Superior temporal gyrus (tissue), 1 donor: ENCODE measurements around the gene SEMA4C.

ENCODE experiments used
- DNase-seq: peaks from one replicate; pipeline ENCODE4 v3.0.0-alpha.2; 2016; ENCODE audit errors: extremely low spot score

The SEMA4C gene, protein sequence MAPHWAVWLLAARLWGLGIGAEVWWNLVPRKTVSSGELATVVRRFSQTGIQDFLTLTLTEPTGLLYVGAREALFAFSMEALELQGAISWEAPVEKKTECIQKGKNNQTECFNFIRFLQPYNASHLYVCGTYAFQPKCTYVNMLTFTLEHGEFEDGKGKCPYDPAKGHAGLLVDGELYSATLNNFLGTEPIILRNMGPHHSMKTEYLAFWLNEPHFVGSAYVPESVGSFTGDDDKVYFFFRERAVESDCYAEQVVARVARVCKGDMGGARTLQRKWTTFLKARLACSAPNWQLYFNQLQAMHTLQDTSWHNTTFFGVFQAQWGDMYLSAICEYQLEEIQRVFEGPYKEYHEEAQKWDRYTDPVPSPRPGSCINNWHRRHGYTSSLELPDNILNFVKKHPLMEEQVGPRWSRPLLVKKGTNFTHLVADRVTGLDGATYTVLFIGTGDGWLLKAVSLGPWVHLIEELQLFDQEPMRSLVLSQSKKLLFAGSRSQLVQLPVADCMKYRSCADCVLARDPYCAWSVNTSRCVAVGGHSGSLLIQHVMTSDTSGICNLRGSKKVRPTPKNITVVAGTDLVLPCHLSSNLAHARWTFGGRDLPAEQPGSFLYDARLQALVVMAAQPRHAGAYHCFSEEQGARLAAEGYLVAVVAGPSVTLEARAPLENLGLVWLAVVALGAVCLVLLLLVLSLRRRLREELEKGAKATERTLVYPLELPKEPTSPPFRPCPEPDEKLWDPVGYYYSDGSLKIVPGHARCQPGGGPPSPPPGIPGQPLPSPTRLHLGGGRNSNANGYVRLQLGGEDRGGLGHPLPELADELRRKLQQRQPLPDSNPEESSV

GRCh38 chr2:96869822-96870625, at the start of gene SEMA4C:
TSS of gene SEMA4C (minus strand) at chr2:96870080. CDS start at chr2:96867886, 2,194 bp downstream.
- DNase-seq: peak; percentile 73

DNA sequence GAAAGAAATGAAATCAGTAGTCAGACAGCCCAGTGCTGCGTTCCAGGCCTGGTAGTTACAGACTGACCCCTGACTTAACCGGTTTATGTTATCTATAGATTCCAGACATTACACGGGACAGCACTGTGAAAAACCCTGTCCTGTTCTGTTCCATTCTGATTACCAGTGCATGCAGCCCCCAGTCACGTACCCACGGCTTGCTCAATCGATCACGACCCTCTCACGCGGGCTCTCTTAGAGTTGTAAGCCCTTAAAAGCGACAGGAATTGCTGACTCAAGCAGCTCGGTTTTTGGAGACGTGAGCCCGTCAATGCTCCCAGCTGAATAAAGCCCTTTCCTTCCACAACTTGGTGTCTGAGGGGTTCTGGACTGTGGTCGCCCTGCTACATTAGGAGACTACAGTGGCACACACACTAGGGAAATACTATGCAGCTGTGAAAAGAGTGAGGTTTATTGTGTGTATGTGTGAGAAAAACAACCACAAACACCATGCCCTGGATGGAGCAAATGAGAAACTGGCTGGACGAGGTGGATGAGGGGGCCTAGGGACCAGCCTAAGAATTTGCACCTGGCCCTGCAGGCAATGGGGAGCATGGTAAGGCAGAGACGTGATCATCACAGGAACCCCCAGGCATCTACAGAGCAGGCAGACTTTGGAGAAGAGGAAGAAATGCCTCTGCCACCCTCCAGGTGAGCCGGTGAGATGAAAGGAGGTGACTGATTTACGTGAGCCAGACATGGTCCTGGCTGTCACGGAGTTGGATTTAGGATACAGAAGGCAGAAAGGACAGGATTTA, 49.1 kb upstream of the SEMA4C start:
- no peak for DNase-seq

DNA sequence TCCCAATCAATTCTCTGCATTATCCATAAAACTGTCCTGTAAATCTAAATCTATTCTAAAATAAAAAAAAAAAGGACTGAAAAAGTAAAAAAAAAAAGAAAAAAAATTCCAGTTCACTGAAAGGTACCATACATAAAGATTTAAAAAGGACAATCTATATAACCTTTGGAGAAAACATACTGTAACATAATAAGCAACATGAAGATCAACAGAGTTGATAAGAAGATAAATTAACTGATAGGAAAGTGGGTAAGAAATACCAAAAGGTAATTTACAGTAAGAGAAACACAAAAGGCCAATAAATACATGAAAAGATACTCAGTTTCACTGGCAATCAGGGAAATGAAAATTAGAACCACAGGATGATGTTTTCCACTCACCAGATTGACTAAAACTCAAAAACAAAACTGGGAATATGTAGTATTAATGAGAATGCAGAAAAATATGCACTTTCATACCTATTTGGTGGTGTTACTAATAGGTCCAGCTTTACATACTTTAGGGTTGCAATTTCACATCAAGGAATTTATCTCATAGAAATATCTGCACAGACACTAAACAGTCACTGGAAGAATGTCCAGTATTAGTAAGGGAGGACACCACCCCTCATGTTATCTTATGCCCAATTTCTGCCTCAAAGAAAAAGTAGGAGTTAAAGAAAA, 48.3 kb upstream of the SEMA4C start:
- DNase-seq: no peak

GRCh38 chr2:96916646-96917543, 47.0 kb upstream of the SEMA4C start:
- no peak for DNase-seq

DNA sequence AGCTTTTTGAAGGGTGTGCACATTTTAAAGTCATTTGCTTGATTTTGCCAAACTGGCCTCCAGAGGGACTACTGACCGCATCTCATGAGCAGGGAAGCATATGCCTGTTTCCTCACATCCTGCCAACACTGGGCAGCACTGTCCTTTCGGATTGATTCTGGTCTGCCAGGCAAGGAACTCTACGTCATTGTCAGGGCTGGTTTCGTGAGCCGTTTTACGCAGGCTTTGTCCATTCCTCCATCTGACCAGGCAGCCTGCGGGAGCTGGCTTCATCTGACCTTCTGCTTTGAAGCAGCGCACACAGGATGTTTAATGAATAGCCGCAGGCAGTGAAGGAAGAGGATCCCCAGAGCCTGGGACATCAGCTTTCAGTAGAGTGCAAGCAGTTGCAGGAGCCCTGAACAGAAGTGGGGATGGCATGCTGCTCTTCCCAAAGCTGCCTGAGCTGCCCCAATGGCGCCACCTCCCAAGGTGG, 46.3 kb upstream of the SEMA4C start:
- DNase-seq: peak; percentile 75

DNA sequence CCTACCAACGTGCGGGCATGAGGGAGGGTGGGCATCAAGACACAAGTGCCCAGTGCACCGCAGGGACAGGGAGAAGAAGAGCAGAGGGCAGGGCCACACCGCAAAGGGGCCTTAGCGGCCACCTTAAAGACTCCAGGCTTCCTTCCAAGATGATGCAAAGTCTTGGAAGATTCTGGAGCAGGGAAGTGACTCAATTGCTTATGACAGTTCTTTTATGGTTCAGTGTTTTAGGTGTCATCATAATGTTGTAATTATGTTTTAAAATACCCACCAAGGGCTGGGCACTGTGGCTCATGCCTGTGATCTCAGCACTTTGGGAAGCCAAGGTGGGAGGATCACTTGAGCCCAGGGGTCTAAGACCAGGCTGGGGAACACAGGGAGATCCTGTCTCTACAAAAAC, 44.5 kb upstream of the SEMA4C start:
- no peak for DNase-seq

- peak; percentile 53 for DNase-seq
Measured at GRCh38 chr2:96913398-96914202, 43.7 kb upstream of the SEMA4C start.

- no peak for DNase-seq
Measured at GRCh38 chr2:96913117-96913397, 43.2 kb upstream of the SEMA4C start.

GRCh38 chr2:96912346-96913116, 42.7 kb upstream of the SEMA4C start:
- DNase-seq: peak; percentile 45

DNA sequence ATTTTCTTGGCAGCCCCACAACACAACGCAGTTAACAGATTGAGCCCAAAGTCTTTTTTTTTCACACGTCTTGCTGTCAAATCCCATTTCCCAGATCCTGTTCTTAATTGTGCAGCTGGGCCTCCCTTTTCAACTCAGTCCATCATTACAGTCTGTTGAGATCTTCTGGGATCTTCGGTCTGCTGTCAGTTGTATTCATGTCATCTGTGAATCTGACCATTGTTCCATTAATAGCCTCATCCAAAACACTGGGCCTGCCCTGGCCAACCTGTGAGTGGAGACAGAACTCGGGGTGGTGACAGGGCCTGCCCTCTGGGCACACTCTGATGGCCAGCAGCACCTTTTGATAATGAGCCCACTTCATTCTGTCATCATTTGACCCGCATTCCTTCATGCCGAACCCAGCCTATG, 39.7 kb upstream of the SEMA4C start:
- DNase-seq: peak; percentile 50

GRCh38 chr2:96907115-96908041, 37.5 kb upstream of the SEMA4C start:
- peak; percentile 45 for DNase-seq

DNA sequence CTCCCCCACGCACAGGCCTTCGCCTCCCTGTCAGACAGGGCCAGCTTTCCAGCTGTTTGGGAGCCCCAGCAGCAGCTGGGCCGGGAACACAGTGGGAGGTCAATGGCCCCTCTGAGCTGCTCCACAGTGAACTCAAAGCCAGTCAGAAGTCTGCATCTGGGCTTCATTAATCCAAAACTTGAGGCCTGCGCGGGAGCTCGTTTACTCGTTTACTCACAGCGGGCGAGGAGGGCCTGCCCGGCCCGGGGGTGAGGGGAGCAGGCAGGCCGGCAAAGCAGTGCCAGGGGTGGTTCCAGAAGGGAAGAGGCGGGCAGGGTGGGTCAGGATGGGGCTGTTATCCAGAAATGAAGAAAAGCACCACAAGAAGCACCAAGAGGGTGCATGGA, 36.8 kb upstream of the SEMA4C start:
- DNase-seq: no peak

DNA sequence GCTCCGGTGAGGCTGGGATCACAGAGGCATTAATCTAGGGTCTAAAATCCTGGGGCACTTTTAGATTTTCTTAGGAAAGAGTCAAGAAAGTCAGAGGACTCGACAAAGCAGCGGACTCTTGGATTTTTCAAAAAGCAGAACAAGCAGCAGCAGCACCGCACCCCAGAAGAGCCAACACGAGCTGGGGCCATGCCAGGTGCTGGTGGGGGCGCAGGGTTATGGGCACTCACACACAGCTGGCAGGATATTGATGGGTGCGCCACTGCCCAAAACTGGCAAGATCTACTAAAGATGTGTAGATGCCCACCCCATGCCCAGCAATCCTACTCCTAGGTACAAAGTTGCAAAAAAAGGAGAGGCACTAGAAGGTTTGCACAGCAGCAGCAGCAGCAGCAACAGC, 33.9 kb upstream of the SEMA4C start:
- DNase-seq: no peak

GRCh38 chr2:96903318-96903717, 33.4 kb upstream of the SEMA4C start:
- no peak for DNase-seq

DNA sequence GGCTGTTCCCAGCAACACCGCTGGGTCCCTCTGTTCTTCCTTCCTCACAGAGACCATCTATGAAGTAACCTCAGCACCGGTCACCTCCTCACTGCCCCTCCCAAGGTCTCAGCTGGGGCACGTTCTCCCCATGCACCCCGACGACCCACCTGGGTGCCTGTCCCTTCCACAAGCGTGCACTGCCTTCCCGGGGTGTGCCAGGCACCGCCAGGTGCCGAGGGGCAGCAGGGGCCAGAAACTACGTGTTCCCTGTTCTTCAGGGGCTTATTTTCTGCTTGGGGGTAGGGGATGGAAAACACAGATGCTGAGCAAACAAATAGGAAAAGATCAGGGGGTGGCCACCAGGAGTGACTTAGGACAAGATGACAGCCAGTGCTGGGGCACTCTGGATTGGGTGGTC, 30.4 kb upstream of the SEMA4C start:
- DNase-seq: no peak

- no peak for DNase-seq
Measured at GRCh38 chr2:96899413-96899741, 29.5 kb upstream of the SEMA4C start.
